Glutamatergic neuron (in vitro differentiated cells): ENCODE results near the gene PPIA. TPM values are rescaled to one million over a fixed set of nuclear protein-coding genes. Genes with fewer than 3 reads are reported as not detected.
"Not testable (repeated sequence)": the region's sequence is repeated elsewhere in the genome, so short reads cannot be mapped to it uniquely, and the experiment has no call there.

ENCODE experiments used
- DNase-seq: peaks from one replicate; pipeline ENCODE4 v3.0.0; 2022
- H3K27ac Mint-ChIP-seq: one replicate; pipeline ENCODE4 v1.8.0; 2020; ENCODE audit warnings: mild to moderate bottlenecking, mixed read lengths, inconsistent platforms; ENCODE audit not compliant: unreplicated experiment
- H3K27me3 Mint-ChIP-seq: one replicate; pipeline ENCODE4 v1.8.0; 2020; ENCODE audit warnings: mild to moderate bottlenecking, moderate library complexity, mixed read lengths, inconsistent platforms; ENCODE audit not compliant: unreplicated experiment
- H3K36me3 Mint-ChIP-seq: one replicate; pipeline ENCODE4 v1.8.0; 2020; ENCODE audit warnings: mild to moderate bottlenecking, mixed read lengths, inconsistent platforms; ENCODE audit not compliant: unreplicated experiment
- H3K4me1 Mint-ChIP-seq: one replicate; pipeline ENCODE4 v1.8.0; 2020; ENCODE audit warnings: mild to moderate bottlenecking, low read depth, mixed read lengths, inconsistent platforms; ENCODE audit not compliant: unreplicated experiment
- H3K4me3 Mint-ChIP-seq: one replicate; pipeline ENCODE4 v1.8.0; 2020; ENCODE audit warnings: mild to moderate bottlenecking, mixed read lengths, inconsistent platforms; ENCODE audit not compliant: unreplicated experiment
- H3K9me3 Mint-ChIP-seq: one replicate; pipeline ENCODE4 v1.8.0; 2020; ENCODE audit warnings: mild to moderate bottlenecking, moderate library complexity, mixed read lengths, inconsistent platforms; ENCODE audit not compliant: unreplicated experiment
- total RNA-seq: library from RNA; stranded (reverse); fragmentation: NEBNext Ultra II Directional; extraction: Animal tissue kit (Norgen Biotek cat#: 25700); gene quantifications from one replicate; pipeline ENCODE4 v1.2.1, GENCODE V29; 2021; ENCODE audit not compliant: unreplicated experiment
- TF ChIP-seq, protein P1 (sequence below): fragments of 200-600 bp; sonication (generic); IDR thresholded peaks from one replicate; pipeline ENCODE4 v1.5.0; 2021; ENCODE audit not compliant: partially characterized antibody, unreplicated experiment

PPIA gene
- total RNA-seq, 1 donor from 2014 or later, result 1,460 TPM

DNA sequence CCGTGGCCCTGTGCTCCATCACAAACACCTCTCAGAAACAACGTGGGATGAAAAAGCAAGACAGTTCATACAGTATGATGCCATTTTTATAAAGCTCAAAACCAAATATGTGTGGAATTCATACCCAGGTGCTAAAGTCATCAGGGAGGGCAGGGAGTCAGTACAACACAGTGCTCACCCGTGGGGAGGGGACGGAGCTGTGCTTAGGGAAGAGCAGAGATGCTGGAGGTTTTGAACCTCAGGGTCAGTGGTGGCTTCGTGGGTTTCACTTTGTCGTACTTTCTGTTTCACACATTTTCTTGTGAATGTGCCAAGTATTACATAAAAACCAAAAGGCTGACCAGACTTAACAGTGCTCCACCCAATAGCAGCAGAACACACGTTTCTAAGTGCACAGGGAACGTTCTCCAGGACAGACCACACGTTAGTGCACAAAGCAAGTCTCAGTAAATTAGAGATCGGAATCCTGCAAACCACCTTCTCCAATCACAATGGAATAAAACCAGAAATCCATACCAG is 26.6 kb upstream of the PPIA start:
- peak overlapping the region; percentile 1 for H3K4me3 Mint-ChIP-seq
- H3K36me3 Mint-ChIP-seq, result peaks cover 9% of the 10 kb centered on the region
- H3K27me3 Mint-ChIP-seq, result peaks cover 18% of the 10 kb centered on the region
- H3K4me1 Mint-ChIP-seq, result peaks cover 32% of the 10 kb centered on the region
- DNase-seq, result no peak
- H3K27ac Mint-ChIP-seq, result peak overlapping the region; percentile 99
- TF ChIP-seq, protein P1, sequence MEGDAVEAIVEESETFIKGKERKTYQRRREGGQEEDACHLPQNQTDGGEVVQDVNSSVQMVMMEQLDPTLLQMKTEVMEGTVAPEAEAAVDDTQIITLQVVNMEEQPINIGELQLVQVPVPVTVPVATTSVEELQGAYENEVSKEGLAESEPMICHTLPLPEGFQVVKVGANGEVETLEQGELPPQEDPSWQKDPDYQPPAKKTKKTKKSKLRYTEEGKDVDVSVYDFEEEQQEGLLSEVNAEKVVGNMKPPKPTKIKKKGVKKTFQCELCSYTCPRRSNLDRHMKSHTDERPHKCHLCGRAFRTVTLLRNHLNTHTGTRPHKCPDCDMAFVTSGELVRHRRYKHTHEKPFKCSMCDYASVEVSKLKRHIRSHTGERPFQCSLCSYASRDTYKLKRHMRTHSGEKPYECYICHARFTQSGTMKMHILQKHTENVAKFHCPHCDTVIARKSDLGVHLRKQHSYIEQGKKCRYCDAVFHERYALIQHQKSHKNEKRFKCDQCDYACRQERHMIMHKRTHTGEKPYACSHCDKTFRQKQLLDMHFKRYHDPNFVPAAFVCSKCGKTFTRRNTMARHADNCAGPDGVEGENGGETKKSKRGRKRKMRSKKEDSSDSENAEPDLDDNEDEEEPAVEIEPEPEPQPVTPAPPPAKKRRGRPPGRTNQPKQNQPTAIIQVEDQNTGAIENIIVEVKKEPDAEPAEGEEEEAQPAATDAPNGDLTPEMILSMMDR, result no peak
- H3K9me3 Mint-ChIP-seq, result peaks cover 32% of the 10 kb centered on the region

DNA sequence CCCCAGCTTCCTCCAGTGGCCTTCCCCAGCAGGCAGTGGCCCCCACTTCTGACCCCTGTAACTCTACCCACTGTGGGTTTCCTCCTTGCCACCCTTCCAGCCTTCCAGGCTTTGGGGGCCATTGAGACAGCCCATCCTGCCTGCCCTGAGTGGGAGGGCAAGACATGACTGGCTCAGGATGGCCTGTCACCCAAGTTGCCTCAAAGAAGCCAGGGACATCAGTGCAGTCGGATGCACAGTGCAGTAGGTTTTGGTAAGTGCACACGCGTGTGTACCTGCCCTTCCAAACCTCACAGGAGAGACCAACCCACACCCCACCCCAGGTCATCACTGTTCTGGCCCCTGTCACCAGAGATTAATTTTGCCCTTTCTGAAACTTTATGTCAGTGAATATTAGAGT is 25.1 kb upstream of the PPIA start:
- H3K4me3 Mint-ChIP-seq, result no peak overlapping the region
- H3K27ac Mint-ChIP-seq, result peak overlapping the region; percentile 10
- no peak for DNase-seq
- peaks cover 31% of the 10 kb centered on the region for H3K9me3 Mint-ChIP-seq
- peaks cover 18% of the 10 kb centered on the region for H3K27me3 Mint-ChIP-seq
- TF ChIP-seq, protein P1, result no peak
- peaks cover 32% of the 10 kb centered on the region for H3K4me1 Mint-ChIP-seq
- peaks cover 9% of the 10 kb centered on the region for H3K36me3 Mint-ChIP-seq

DNA sequence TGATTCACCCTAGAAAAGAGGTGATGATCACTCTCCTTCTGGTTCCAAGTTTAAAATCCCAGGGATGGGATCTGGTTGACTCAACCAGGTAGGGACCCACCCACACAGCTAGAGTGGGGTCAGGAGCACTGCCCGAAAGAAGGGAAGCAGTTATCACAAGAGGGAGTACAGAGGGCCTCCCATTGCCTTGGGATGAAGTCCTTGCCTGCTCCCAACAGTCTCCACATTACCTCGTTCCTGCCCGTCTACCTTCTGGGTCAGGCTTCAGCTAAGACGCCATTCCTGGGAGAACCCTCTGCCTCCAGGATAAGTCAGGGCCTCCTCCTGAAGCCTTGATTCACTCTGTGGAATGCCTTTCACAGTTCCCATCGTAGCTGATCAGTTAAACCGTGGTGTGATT is 24.0 kb upstream of the PPIA start:
- DNase-seq, result no peak
- H3K36me3 Mint-ChIP-seq, result peaks cover 9% of the 10 kb centered on the region
- no peak overlapping the region for H3K27ac Mint-ChIP-seq
- peaks cover 14% of the 10 kb centered on the region for H3K27me3 Mint-ChIP-seq
- peaks cover 26% of the 10 kb centered on the region for H3K9me3 Mint-ChIP-seq
- TF ChIP-seq, protein P1, result no peak
- H3K4me3 Mint-ChIP-seq, result no peak overlapping the region
- H3K4me1 Mint-ChIP-seq, result peaks cover 26% of the 10 kb centered on the region

DNA sequence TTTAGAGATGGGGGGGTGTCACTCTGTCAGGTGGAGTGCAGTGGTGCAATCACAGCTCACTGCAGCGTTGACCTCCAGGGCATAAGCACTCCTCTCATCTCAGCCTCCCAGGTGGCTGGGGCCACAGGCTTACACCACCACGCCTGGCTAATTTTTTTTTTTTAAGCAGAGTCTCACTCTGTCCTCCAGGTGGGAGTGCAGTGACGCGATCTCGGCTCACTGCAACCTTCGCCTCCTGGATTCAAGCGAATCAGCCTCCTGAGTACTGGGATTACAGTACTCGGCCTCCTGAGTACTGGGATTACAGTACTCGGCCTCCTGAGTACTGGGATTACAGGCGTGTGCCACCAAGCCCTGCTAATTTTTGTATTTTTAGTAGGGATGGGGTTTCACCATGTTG is 23.6 kb upstream of the PPIA start:
- no peak overlapping the region for H3K4me3 Mint-ChIP-seq

DNA sequence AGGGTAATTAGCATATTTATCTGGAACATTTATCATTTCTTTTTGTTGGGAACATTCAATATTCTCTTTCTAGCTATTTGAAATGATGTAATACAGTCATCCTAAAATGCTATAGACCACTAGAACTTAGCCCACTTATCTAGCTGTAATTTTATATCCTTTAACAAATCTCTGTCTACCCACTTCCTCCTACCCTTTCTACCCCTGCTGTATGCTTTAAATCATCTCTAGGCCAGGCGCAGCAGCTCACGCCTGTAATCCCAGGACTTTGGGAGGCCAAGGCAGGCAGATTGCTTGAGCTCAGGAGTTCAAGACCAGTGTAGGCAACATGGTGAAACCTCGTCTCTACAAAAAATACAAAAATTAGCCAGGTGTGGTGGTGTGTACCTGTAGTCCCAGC is 22.0 kb upstream of the PPIA start:
- DNase-seq, result not testable (repeated sequence)

More for the DNA sequence above, 23.6 kb upstream of the PPIA start:
- H3K27ac Mint-ChIP-seq, result no peak overlapping the region
- H3K9me3 Mint-ChIP-seq, result peaks cover 24% of the 10 kb centered on the region
- TF ChIP-seq, protein P1, result no peak
- peaks cover 13% of the 10 kb centered on the region for H3K27me3 Mint-ChIP-seq
- DNase-seq, result no peak
- peaks cover 22% of the 10 kb centered on the region for H3K4me1 Mint-ChIP-seq
- peaks cover 9% of the 10 kb centered on the region for H3K36me3 Mint-ChIP-seq

More for the DNA sequence above, 22.0 kb upstream of the PPIA start:
- not testable (repeated sequence) for H3K4me1 Mint-ChIP-seq, H3K4me3 Mint-ChIP-seq, H3K27ac Mint-ChIP-seq, H3K36me3 Mint-ChIP-seq, H3K27me3 Mint-ChIP-seq
- H3K9me3 Mint-ChIP-seq, result peaks cover 16% of the 10 kb centered on the region
